NCI-H2107 (cell line): ENCODE measurements around the gene CARD10.
"Not testable (repeated sequence)": the region's sequence is repeated elsewhere in the genome, so short reads cannot be mapped to it uniquely, and the experiment has no call there.

Experiments
- DNase-seq: peaks from one replicate; lab custom pipeline; 2025; lab: John Stamatoyannopoulos, UW

The CARD10 gene

DNA sequence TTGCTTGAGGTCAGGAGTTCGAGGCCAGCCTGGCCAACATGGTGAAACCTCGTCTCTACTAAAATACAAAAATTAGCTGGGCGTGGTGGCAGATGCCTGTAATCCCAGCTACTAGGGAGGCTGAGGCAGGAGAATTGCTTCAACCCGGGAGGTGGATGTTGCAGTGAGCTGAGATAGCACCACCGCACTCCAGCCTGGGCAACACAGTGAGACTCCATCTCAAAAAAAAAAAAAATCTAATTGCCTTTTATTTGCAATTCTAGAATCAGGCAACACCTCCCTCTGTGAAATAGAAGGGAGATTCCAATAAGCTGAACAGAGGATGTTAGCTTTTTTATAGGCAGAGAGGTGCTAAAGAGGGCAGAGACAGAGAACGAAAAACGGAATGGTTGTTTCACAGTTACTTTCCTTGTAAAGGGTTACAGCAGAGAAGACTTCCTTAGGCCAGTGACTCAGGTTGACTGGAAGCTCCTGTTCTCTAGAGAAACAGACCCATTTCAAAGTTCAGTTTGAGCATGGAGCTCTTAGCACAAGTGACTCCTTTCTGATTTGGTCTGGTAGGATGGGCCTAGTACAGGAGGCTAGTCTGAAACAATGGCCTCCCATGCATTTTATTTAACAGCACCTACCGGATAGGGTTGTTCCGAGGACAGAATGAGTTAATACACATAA lies 8.0 kb upstream of the CARD10 start:
- not testable (repeated sequence) for DNase-seq

- no peak for DNase-seq
Measured at GRCh38 chr22:37526376-37526775, 7.2 kb upstream of the CARD10 start.

- no peak for DNase-seq
Measured at GRCh38 chr22:37525746-37526350, 6.6 kb upstream of the CARD10 start.

GRCh38 chr22:37525073-37525745 lies 6.0 kb upstream of the CARD10 start:
- no peak for DNase-seq

DNA sequence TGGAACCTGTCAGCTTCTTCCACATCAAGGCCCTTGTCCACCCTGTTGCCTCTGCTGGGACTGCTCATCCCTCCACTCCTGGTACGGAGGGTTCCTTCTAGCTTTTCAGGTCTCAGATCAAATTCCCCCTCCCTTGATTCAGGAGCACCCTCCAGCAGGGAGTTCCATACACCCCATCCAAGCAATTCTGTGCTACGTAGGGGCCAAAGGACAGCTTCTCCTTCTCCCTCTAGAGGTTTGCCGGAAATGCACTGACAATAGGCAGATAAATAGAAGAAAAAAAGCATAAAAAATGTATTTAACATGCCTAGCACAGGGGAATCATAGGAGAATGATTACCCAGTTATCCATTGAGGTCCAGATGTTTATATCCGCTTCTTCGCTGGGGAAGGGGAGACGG lies 3.3 kb upstream of the CARD10 start:
- DNase-seq: no peak

DNA sequence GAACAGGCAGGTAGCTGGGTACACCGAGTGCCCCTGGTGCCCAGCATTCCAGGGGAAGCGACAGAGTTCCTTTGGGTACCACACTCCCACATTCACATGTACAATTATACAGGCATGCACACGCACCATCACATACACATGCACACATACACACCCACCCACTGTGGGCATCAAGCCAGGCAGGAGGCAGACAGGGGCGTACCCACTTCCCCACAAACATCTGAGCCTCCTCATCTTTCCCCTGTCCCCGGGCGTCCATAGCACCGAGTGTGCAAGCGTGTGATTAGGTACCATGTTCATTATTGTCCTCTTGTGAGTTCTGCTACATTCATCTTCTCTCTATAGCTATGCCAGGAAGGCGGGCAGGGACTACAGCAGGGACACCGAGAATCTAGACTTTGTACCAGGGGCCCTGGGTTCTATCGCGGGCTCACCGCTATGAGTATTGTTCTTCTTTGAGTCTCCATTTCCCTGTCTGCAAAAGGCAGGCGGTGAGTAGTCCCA lies 2.1 kb upstream of the CARD10 start:
- no peak for DNase-seq

DNA sequence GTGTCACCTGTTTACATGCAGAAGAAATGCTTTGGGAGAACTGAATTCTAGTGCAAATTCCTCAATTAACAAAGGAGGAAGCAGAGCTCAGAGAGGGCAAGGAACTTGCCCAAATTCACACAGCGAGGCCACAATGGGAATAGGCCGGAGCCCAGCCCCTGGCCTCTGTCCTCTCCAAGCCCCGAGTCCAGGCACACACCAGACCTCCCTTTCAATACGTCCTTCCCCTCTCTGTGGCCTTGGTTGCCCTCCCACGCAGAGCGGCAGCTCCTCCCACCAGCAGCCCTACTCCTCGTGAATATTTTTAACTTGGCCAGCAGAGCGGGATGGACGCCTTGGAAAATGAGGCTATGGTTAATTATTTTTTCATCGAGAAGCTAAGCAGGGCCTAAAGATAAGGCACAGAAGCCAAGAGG lies 1.6 kb upstream of the CARD10 start:
- no peak for DNase-seq

GRCh38 chr22:37518509-37519267 lies 527 bp downstream of the CARD10 start:
- DNase-seq: no peak

- DNase-seq: no peak
Measured at GRCh38 chr22:37517826-37518450, 1.3 kb downstream of the CARD10 start.

DNA sequence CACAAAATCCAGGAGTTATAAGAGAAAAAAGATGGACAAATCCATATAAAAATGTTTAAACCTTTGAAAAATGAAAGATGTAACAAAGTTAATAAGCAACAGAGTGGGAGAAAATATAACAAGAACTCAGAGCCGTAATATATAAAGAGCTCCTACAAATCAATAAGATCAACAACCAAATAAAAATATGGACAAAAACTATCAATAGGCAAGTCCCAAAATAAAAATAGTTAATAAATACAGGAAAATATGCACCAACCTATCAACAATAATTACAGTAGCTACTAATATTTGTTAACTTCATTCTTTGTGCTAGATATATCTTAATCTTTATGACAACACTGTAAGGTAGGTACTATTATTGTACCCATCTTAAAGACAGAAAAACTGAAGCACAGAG lies 2.8 kb downstream of the CARD10 start:
- DNase-seq: no peak

GRCh38 chr22:37515901-37516300 lies 3.3 kb downstream of the CARD10 start:
- no peak for DNase-seq

DNA sequence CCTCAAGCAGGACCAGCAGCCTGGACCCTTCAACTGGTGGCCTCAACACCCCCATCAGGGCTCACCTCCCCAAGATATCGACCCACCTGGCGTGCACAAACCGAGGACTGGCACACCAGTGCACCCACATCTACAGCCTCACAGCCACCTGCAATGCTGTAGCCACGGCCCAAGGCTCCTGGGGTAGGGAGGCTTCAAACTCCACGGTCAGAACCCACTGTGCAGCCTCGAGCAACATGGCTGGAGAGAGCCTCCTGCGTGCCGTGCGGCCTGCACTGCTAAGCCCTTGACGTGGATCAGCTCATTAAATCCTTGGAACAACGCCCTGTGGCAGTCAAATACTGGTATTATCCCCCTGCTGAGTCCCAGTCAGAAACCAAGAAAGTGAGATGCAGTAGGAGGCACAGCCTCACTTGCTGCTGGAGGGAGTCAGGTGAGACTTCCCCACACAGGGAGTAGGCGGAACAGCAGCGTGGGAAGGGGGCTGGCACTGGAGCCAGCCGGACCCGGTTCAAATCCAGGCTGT lies 4.6 kb downstream of the CARD10 start:
- DNase-seq: no peak

GRCh38 chr22:37511395-37512104 lies 7.7 kb downstream of the CARD10 start:
- DNase-seq: no peak

GRCh38 chr22:37510091-37510490 lies 9.1 kb downstream of the CARD10 start:
- no peak for DNase-seq

DNA sequence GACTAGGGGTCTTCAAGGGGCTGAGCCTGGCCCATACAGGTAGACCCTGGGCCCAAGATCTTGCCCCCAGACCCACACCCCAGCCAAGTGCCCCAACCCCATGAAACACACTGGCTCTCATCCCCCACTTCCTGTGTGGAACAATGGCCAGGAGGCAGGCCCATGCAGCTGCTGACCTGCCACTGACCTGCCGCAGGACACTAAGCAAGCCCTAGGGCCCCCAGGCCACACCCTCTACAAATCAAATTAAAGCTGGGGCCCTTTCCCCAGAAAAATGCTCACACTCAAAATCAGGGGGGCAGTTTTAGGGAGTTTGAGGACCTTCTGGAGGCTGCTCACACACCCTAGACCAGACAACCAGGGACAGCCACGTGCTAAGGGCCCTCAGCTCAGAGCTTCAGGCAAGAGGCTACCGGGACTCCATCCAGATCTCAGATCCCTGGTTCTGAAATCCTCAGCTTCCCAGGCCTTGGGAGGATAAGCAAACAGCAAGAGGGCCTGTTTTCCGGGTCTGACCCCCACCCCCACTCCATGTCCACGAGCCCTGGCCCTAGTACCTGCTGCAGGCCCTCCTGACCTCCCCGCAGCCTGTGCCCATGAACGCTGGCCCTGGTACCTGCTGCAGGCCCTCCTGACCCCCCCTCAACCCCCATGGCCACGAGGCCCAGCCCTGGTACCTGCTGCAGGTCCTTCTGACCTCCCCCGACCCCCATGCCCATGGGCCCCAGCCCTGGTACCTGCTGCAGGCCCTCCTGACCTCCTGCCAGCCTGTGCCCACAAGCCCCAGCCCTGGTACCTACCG lies 10.0 kb downstream of the CARD10 start:
- no peak for DNase-seq

- no peak for DNase-seq
Measured at GRCh38 chr22:37508431-37508992, 10.7 kb downstream of the CARD10 start.

DNA sequence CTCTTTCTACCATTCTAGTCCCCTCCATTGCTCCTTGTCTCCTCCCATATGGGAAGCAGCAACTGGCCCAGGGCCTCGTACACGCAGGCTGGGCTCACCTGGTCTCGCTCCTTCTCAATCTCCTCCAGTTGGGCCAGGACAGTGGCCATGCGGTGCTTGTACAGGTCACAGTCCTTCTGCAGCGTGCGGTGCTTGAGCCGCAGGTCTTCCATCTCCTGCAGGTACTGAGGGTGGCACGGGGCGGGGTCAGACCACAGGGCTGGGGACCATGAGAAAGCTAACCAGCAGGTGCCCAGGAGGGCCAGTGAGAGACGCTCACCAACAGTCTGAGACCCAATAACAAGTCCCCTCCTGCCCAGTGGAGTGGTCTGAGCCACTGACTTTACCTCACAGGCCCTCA lies 11.5 kb downstream of the CARD10 start:
- DNase-seq: no peak

GRCh38 chr22:37505989-37506388 lies 13.2 kb downstream of the CARD10 start:
- DNase-seq: no peak

GRCh38 chr22:37505565-37505964 lies 13.7 kb downstream of the CARD10 start:
- no peak for DNase-seq

GRCh38 chr22:37504964-37505363 lies 14.3 kb downstream of the CARD10 start:
- DNase-seq: no peak
